ENCODE data around the gene IYD. TPM values are rescaled to one million over a fixed set of nuclear protein-coding genes. Genes with fewer than 3 reads are reported as not detected.

Gene IYD
- total and polyA plus RNA-seq, 9 of the 15 experiments (the other 6 are each of a cell fraction or from before 2014, with no cell fraction given): not detected

DNA sequence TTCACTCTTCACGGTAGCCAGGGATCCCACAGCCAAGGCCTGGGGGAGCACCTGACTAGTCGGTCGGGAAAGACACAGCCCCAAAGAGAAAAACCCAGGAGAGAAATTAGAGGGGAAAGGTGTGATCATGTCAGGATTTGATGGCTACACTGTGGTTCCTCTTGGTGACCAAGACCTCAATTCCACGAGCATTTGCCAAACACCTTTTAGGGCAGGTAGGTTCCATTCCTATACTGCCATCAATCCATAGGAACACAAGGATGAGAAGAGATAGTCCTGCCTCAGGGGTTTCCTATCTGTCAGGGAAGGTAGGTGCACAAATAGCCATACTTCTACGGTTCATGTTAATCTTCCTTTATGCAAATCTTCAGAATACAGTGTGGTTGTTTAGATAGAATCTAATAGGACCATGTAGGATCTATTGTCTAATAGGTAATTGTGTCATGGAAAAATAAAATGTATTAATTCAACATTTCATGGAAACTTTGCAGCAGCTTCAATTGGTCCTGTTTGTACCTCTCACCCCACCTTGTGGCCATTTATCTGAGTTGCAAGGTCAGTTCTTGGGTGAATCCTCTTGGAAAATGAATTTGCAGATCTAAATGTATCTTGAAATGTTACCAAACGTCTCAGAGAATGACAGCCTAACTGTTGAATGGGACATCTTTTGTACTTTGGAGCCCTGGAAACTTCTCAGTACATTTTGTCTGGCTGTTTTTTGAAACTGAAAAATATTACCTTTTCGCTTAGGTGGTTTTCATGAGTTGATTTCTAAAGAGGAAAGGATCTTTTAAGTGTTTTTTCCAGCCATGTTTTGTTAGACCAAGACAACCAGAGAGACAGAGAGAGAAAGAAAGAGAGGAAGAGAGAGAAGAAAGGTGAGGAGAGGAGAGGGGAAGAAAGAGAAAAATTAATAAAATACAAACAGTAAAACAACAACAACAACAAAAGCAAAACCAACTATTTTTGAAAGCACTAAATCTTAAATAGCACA is 33.7 kb upstream of the IYD start (continued):
- TF ChIP-seq, protein P1, sequence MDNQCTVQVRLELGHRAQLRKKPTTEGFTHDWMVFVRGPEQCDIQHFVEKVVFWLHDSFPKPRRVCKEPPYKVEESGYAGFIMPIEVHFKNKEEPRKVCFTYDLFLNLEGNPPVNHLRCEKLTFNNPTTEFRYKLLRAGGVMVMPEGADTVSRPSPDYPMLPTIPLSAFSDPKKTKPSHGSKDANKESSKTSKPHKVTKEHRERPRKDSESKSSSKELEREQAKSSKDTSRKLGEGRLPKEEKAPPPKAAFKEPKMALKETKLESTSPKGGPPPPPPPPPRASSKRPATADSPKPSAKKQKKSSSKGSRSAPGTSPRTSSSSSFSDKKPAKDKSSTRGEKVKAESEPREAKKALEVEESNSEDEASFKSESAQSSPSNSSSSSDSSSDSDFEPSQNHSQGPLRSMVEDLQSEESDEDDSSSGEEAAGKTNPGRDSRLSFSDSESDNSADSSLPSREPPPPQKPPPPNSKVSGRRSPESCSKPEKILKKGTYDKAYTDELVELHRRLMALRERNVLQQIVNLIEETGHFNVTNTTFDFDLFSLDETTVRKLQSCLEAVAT (IDR thresholded peaks at IDR 0.05): peak; percentile 49 to 66; a peak in 1 of 4 replicates
- TF ChIP-seq, protein P2, sequence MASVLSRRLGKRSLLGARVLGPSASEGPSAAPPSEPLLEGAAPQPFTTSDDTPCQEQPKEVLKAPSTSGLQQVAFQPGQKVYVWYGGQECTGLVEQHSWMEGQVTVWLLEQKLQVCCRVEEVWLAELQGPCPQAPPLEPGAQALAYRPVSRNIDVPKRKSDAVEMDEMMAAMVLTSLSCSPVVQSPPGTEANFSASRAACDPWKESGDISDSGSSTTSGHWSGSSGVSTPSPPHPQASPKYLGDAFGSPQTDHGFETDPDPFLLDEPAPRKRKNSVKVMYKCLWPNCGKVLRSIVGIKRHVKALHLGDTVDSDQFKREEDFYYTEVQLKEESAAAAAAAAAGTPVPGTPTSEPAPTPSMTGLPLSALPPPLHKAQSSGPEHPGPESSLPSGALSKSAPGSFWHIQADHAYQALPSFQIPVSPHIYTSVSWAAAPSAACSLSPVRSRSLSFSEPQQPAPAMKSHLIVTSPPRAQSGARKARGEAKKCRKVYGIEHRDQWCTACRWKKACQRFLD (CRISPR knock-in tag; IDR thresholded peaks at IDR 0.05): 0 out of 2 replicates have a peak, but pooled peaks have one; percentile 34
- TF ChIP-seq THRAP3 (IDR thresholded peaks at IDR 0.05; ENCODE audit: borderline replicate concordance) (peak; percentile 60; the same call in 1 of the 2 replicates), RFX5 (IDR thresholded peaks at IDR 0.05; ENCODE audit: low read depth, low read length) (no peak), SMC3 (conservative IDR thresholded peaks at IDR 0.05; ENCODE audit: insufficient read depth, low read depth, low read length) (peak; percentile 95), TEAD4 (IDR thresholded peaks at IDR 0.05; ENCODE audit: low read length) (peak; percentile 30; the same call in 1 of the 2 replicates), TEAD4 (CRISPR knock-in tag; IDR thresholded peaks at IDR 0.05; ENCODE audit: borderline replicate concordance) (no peak)
- TF ChIP-seq, protein P3, sequence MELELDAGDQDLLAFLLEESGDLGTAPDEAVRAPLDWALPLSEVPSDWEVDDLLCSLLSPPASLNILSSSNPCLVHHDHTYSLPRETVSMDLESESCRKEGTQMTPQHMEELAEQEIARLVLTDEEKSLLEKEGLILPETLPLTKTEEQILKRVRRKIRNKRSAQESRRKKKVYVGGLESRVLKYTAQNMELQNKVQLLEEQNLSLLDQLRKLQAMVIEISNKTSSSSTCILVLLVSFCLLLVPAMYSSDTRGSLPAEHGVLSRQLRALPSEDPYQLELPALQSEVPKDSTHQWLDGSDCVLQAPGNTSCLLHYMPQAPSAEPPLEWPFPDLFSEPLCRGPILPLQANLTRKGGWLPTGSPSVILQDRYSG (tag; conservative IDR thresholded peaks at IDR 0.05; ENCODE audit: low read depth): peak; percentile 49; the same call in 1 of the 2 replicates
- TF ChIP-seq, protein P4, sequence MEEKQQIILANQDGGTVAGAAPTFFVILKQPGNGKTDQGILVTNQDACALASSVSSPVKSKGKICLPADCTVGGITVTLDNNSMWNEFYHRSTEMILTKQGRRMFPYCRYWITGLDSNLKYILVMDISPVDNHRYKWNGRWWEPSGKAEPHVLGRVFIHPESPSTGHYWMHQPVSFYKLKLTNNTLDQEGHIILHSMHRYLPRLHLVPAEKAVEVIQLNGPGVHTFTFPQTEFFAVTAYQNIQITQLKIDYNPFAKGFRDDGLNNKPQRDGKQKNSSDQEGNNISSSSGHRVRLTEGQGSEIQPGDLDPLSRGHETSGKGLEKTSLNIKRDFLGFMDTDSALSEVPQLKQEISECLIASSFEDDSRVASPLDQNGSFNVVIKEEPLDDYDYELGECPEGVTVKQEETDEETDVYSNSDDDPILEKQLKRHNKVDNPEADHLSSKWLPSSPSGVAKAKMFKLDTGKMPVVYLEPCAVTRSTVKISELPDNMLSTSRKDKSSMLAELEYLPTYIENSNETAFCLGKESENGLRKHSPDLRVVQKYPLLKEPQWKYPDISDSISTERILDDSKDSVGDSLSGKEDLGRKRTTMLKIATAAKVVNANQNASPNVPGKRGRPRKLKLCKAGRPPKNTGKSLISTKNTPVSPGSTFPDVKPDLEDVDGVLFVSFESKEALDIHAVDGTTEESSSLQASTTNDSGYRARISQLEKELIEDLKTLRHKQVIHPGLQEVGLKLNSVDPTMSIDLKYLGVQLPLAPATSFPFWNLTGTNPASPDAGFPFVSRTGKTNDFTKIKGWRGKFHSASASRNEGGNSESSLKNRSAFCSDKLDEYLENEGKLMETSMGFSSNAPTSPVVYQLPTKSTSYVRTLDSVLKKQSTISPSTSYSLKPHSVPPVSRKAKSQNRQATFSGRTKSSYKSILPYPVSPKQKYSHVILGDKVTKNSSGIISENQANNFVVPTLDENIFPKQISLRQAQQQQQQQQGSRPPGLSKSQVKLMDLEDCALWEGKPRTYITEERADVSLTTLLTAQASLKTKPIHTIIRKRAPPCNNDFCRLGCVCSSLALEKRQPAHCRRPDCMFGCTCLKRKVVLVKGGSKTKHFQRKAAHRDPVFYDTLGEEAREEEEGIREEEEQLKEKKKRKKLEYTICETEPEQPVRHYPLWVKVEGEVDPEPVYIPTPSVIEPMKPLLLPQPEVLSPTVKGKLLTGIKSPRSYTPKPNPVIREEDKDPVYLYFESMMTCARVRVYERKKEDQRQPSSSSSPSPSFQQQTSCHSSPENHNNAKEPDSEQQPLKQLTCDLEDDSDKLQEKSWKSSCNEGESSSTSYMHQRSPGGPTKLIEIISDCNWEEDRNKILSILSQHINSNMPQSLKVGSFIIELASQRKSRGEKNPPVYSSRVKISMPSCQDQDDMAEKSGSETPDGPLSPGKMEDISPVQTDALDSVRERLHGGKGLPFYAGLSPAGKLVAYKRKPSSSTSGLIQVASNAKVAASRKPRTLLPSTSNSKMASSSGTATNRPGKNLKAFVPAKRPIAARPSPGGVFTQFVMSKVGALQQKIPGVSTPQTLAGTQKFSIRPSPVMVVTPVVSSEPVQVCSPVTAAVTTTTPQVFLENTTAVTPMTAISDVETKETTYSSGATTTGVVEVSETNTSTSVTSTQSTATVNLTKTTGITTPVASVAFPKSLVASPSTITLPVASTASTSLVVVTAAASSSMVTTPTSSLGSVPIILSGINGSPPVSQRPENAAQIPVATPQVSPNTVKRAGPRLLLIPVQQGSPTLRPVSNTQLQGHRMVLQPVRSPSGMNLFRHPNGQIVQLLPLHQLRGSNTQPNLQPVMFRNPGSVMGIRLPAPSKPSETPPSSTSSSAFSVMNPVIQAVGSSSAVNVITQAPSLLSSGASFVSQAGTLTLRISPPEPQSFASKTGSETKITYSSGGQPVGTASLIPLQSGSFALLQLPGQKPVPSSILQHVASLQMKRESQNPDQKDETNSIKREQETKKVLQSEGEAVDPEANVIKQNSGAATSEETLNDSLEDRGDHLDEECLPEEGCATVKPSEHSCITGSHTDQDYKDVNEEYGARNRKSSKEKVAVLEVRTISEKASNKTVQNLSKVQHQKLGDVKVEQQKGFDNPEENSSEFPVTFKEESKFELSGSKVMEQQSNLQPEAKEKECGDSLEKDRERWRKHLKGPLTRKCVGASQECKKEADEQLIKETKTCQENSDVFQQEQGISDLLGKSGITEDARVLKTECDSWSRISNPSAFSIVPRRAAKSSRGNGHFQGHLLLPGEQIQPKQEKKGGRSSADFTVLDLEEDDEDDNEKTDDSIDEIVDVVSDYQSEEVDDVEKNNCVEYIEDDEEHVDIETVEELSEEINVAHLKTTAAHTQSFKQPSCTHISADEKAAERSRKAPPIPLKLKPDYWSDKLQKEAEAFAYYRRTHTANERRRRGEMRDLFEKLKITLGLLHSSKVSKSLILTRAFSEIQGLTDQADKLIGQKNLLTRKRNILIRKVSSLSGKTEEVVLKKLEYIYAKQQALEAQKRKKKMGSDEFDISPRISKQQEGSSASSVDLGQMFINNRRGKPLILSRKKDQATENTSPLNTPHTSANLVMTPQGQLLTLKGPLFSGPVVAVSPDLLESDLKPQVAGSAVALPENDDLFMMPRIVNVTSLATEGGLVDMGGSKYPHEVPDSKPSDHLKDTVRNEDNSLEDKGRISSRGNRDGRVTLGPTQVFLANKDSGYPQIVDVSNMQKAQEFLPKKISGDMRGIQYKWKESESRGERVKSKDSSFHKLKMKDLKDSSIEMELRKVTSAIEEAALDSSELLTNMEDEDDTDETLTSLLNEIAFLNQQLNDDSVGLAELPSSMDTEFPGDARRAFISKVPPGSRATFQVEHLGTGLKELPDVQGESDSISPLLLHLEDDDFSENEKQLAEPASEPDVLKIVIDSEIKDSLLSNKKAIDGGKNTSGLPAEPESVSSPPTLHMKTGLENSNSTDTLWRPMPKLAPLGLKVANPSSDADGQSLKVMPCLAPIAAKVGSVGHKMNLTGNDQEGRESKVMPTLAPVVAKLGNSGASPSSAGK (IDR thresholded peaks at IDR 0.05): peak; percentile 24; the same call in 1 of the 2 replicates

All from K562 (cell line).